Activated CD8-positive, alpha-beta memory T cell treated with anti-CD3 and anti-CD28 coated beads for 36 hours (primary cell): Measurements from ENCODE around the gene KLHL5. TPM values are rescaled to one million over a fixed set of nuclear protein-coding genes. Genes with fewer than 3 reads are reported as not detected.

Experiments used
- CTCF ChIA-PET: fragments of 350-600 bp; sonication (Branson Sonifier 250); formaldehyde crosslinking; loops from one replicate; lab custom pipeline; 2021; ENCODE audit warnings: antibody characterized with exemption; lab: Charles Lee
- POLR2A ChIA-PET: fragments of 350-600 bp; sonication (Branson Sonifier 250); formaldehyde crosslinking; loops from one replicate; lab custom pipeline; 2021; ENCODE audit warnings: antibody characterized with exemption; lab: Charles Lee
- total RNA-seq, 2 experiments: library from RNA; stranded (reverse); gene quantifications; one replicate each; pipeline ENCODE4 v1.2.3, GENCODE V29; 2021

Gene KLHL5
- total RNA-seq, result 10 to 100 TPM; 12.3 to 13.1 TPM

- ChIA-PET POLR2A (no interaction called here), CTCF (no interaction called here)
Measured at GRCh38 chr4:39062094-39062769, at the start of gene KLHL5. Gene KLHL5 (plus strand): TSS chr4:39062232. CDS start chr4:39062653, 421 bp downstream.

GRCh38 chr4:39014028-39014427, 48.0 kb upstream of the KLHL5 start:
- ChIA-PET POLR2A (no interaction called here), CTCF (no interaction called here)

- ChIA-PET POLR2A (no interaction called here), CTCF (no interaction called here)
Measured at GRCh38 chr4:39020130-39020529, 41.9 kb upstream of the KLHL5 start.

GRCh38 chr4:39021631-39022030, 40.4 kb upstream of the KLHL5 start:
- POLR2A ChIA-PET, result no interaction called here
- CTCF ChIA-PET, result no interaction called here

GRCh38 chr4:39022241-39022640, 39.8 kb upstream of the KLHL5 start:
- ChIA-PET POLR2A (no interaction called here), CTCF (no interaction called here)

- CTCF ChIA-PET, result interaction anchor here (1.1 kb wide), 1 partner anchor 36 kb away, joined by 3 read pairs; no protein-coding TSS in a partner anchor
Measured at GRCh38 chr4:39023059-39023458, 39.0 kb upstream of the KLHL5 start.

GRCh38 chr4:39024311-39024865, 37.6 kb upstream of the KLHL5 start:
- CTCF ChIA-PET, result no interaction called here
- POLR2A ChIA-PET, result no interaction called here

More at GRCh38 chr4:39023059-39023458, 39.0 kb upstream of the KLHL5 start:
- POLR2A ChIA-PET, result no interaction called here

GRCh38 chr4:39025552-39026085, 36.4 kb upstream of the KLHL5 start:
- ChIA-PET CTCF (no interaction called here), POLR2A (no interaction called here)

- POLR2A ChIA-PET, result no interaction called here
Measured at GRCh38 chr4:39026096-39026495, 35.9 kb upstream of the KLHL5 start.

GRCh38 chr4:39029752-39030694, 32.0 kb upstream of the KLHL5 start:
- POLR2A ChIA-PET, result interaction anchor here (0.7 to 1.6 kb wide), 2 partner anchors 15 to 16 kb away, joined by 3 to 7 read pairs; no protein-coding TSS in a partner anchor
- CTCF ChIA-PET, result interaction anchor here (0.7 to 3.6 kb wide), 3 partner anchors 13 to 125 kb away, joined by 4 to 11 read pairs (median 4); no protein-coding TSS in a partner anchor

More at GRCh38 chr4:39026096-39026495, 35.9 kb upstream of the KLHL5 start:
- CTCF ChIA-PET, result no interaction called here

- CTCF ChIA-PET, result interaction anchor here (1.5 to 3.6 kb wide), 2 partner anchors 13 to 126 kb away, joined by 4 to 11 read pairs; no protein-coding TSS in a partner anchor
- POLR2A ChIA-PET, result interaction anchor here (0.7 to 1.6 kb wide), 3 partner anchors 14 to 15 kb away, joined by 3 to 7 read pairs (median 3); no protein-coding TSS in a partner anchor
Measured at GRCh38 chr4:39030725-39031124, 31.3 kb upstream of the KLHL5 start.

- CTCF ChIA-PET, result interaction anchor here (0.6 to 3.6 kb wide), 2 partner anchors 12 to 761 kb away, joined by 3 to 11 read pairs; no protein-coding TSS in a partner anchor
- POLR2A ChIA-PET, result interaction anchor here (0.7 to 1.0 kb wide), 3 partner anchors 13 to 1017 kb away, joined by 3 to 4 read pairs (median 3); no protein-coding TSS in a partner anchor
Measured at GRCh38 chr4:39031590-39032020, 30.4 kb upstream of the KLHL5 start.

- POLR2A ChIA-PET, result interaction anchor here (0.6 to 1.0 kb wide), 3 partner anchors 12 to 1016 kb away, joined by 3 to 4 read pairs (median 3); no protein-coding TSS in a partner anchor
- CTCF ChIA-PET, result no interaction called here
Measured at GRCh38 chr4:39032218-39033085, 29.6 kb upstream of the KLHL5 start, which contains the start of gene TMEM156. Gene TMEM156 (minus strand): TSS chr4:39032409. CDS start chr4:39032313, 96 bp downstream.

- POLR2A ChIA-PET, result no interaction called here
Measured at GRCh38 chr4:39036172-39036571, 25.9 kb upstream of the KLHL5 start.

GRCh38 chr4:39037491-39037825, 24.6 kb upstream of the KLHL5 start:
- CTCF ChIA-PET, result no interaction called here

More at GRCh38 chr4:39036172-39036571, 25.9 kb upstream of the KLHL5 start:
- CTCF ChIA-PET, result no interaction called here

GRCh38 chr4:39037941-39038340, 24.1 kb upstream of the KLHL5 start:
- ChIA-PET CTCF (no interaction called here), POLR2A (no interaction called here)

More at GRCh38 chr4:39037491-39037825, 24.6 kb upstream of the KLHL5 start:
- POLR2A ChIA-PET, result no interaction called here

- ChIA-PET CTCF (interaction anchor here (0.6 kb wide), 1 partner anchor 12 kb away, joined by 3 read pairs; no protein-coding TSS in a partner anchor), POLR2A (no interaction called here)
Measured at GRCh38 chr4:39039108-39039507, 22.9 kb upstream of the KLHL5 start.

- CTCF ChIA-PET, result interaction anchor here (2.0 kb wide), 1 partner anchor 13 kb away, joined by 11 read pairs; no protein-coding TSS in a partner anchor
- POLR2A ChIA-PET, result no interaction called here
Measured at GRCh38 chr4:39042366-39042765, 19.7 kb upstream of the KLHL5 start.
